Sigmoid colon (tissue), 7 donors: ENCODE results near the gene IL12RB2. TPM values are rescaled to one million over a fixed set of nuclear protein-coding genes. Genes with fewer than 3 reads are reported as not detected.

Experiments used
- DNase-seq: peaks from one replicate; pipeline ENCODE4 v3.0.0-alpha.2; 2019
- H3K27ac ChIP-seq, 4 donors: fragments of 200-600 bp; sonication (generic); one replicate each; pipeline ENCODE4 v1.5.1; 2016 to 2019; ENCODE audit warnings: mild to moderate bottlenecking in 1 of 4
- H3K27me3 ChIP-seq, 3 donors: fragments of 200-600 bp; sonication (generic); one replicate each; pipeline ENCODE4 v1.5.1; 2019; ENCODE audit warnings: mild to moderate bottlenecking in 1 of 3
- H3K36me3 ChIP-seq, 4 donors: fragments of 200-600 bp; sonication (generic); one replicate each; pipeline ENCODE4 v1.5.1; 2016 to 2019
- H3K4me1 ChIP-seq, 4 donors: fragments of 200-600 bp; sonication (generic); one replicate each; pipeline ENCODE4 v1.5.1; 2017 to 2019
- H3K4me3 ChIP-seq, 4 donors: fragments of 200-600 bp; sonication (generic); one replicate each; pipeline ENCODE4 v1.5.1; 2017 to 2019; ENCODE audit warnings: mild to moderate bottlenecking in 2 of 4, moderate library complexity in 1 of 4
- H3K9me3 ChIP-seq, 4 donors: fragments of 200-600 bp in 3 of 4; sonication (generic) in 3 of 4; one replicate each; pipeline versions ENCODE4 v1.5.1 to v1.6.1; 2013 to 2019
- CTCF ChIP-seq, 4 experiments: fragments of 450-650 bp in 3 of 4; fragments of 200-600 bp in 1 of 4; IDR thresholded peaks; one replicate each; pipeline ENCODE4 v1.5.1; 2016 to 2019; ENCODE audit warnings: antibody characterized with exemption in 4 of 4, mild to moderate bottlenecking in 3 of 4, moderate library complexity in 2 of 4
- EP300 ChIP-seq, 4 donors: sonication (generic); formaldehyde crosslinking; IDR thresholded peaks; one replicate each; pipeline ENCODE4 v1.6.1; 2017; ENCODE audit warnings: antibody characterized with exemption in 4 of 4
- POLR2A ChIP-seq, 2 donors: fragments of 450-650 bp; IDR thresholded peaks; one replicate each; pipeline ENCODE4 v1.6.1; 2016; ENCODE audit warnings: antibody characterized with exemption in 2 of 2, mild to moderate bottlenecking in 2 of 2, moderate library complexity in 2 of 2
- POLR2AphosphoS5 ChIP-seq, 4 donors: sonication (generic); formaldehyde crosslinking; IDR thresholded peaks; one replicate each; pipeline ENCODE4 v1.6.1; 2017; ENCODE audit warnings: antibody characterized with exemption in 4 of 4
- WGBS, 2 donors: extraction: QIAGEN DNeasy Blood & Tissue Kit; methylation state at CpG; one replicate each; pipeline ENCODE4 v1.1.7; 2013; 5-methylcytosine and 5-hydroxymethylcytosine counted together
- intact Hi-C: fragments of 100-400 bp; cut with DNase I; formaldehyde crosslinking; loops from one replicate; pipeline ENCODE4 v1.15.1; 2023
- polyA plus RNA-seq, 3 donors: library from polyadenylated mRNA; stranded (reverse); fragments of 200-250 nt; gene quantifications; one replicate each; pipeline ENCODE4 v1.2.3, GENCODE V29; 2013
- total RNA-seq, 4 donors: library from RNA; depleted of rRNA; stranded (reverse); fragments of >200 nt; gene quantifications; one replicate each; pipeline ENCODE4 v1.1.0, GENCODE V29; 2016
- donor health status: healthy with polysubstance abuse.
- donor health status: Bipolar disorder and iron deficiency.
- donor health status: healthy.

IL12RB2 gene
- total and polyA plus RNA-seq, 7 donors = 0.99 to 2.1 (median 1.3) TPM; not detected in 3

- no peak for TF ChIP-seq POLR2A (IDR thresholded peaks at IDR 0.05)
- no peak for TF ChIP-seq EP300 (IDR thresholded peaks at IDR 0.05)
- TF ChIP-seq CTCF (IDR thresholded peaks at IDR 0.05) = no peak
- no peak for TF ChIP-seq POLR2AphosphoS5 (IDR thresholded peaks at IDR 0.05)
- Histone ChIP-seq H3K9me3 (no peaks in the 10 kb centered on the region), H3K27ac (no peak overlapping the region), H3K36me3 (no peaks in the 10 kb centered on the region), H3K27me3 (no peaks in the 10 kb centered on the region), H3K4me3 (no peak overlapping the region), H3K4me1 (peaks cover 0 to 5% (median 2%) of the 10 kb centered on the region in 4 donors)
- 28 to 55% methylated on average over 2 of the region's 2 CpGs for WGBS, 2 donors
- no peak for DNase-seq
- intact Hi-C loops = no loop called here
Observed at GRCh38 chr1:67345556-67345955, 37.9 kb downstream of the IL12RB2 start.

DNA sequence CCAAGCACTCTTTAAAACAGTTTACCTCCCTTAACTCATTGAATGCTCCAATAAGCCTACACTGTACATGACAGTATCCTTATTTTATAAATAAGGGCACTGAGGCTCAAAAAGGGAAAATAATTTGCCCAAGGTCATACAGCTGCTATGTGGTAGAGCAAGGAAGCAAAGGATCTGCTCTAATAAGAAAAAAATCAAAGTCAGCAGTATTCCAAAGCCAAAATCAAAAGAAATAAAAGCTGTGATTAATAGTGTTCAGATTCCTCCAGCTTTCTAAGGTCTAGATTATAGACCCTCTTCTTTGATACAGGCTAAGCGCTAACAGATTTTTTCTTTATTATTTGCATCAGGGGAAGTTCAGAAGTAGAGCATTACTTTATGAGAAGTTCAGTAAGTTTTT, 39.3 kb downstream of the IL12RB2 start:
- WGBS, 2 donors = 96 to 100% methylated on average over 1 of the region's 1 CpG
- H3K36me3 ChIP-seq = no peaks in the 10 kb centered on the region
- H3K4me3 ChIP-seq = no peak overlapping the region
- intact Hi-C loops = loop anchor here (1.0 kb wide), 1 partner anchor 153 kb away; no protein-coding TSS in a partner anchor
- no peaks in the 10 kb centered on the region for H3K9me3 ChIP-seq
- no peaks in the 10 kb centered on the region for H3K27me3 ChIP-seq
- TF ChIP-seq POLR2AphosphoS5 (IDR thresholded peaks at IDR 0.05) (no peak), CTCF (IDR thresholded peaks at IDR 0.05) (no peak), POLR2A (IDR thresholded peaks at IDR 0.05) (no peak), EP300 (IDR thresholded peaks at IDR 0.05) (no peak)
- H3K27ac ChIP-seq = no peak overlapping the region
- H3K4me1 ChIP-seq = no peaks in the 10 kb centered on the region
- DNase-seq = no peak

DNA sequence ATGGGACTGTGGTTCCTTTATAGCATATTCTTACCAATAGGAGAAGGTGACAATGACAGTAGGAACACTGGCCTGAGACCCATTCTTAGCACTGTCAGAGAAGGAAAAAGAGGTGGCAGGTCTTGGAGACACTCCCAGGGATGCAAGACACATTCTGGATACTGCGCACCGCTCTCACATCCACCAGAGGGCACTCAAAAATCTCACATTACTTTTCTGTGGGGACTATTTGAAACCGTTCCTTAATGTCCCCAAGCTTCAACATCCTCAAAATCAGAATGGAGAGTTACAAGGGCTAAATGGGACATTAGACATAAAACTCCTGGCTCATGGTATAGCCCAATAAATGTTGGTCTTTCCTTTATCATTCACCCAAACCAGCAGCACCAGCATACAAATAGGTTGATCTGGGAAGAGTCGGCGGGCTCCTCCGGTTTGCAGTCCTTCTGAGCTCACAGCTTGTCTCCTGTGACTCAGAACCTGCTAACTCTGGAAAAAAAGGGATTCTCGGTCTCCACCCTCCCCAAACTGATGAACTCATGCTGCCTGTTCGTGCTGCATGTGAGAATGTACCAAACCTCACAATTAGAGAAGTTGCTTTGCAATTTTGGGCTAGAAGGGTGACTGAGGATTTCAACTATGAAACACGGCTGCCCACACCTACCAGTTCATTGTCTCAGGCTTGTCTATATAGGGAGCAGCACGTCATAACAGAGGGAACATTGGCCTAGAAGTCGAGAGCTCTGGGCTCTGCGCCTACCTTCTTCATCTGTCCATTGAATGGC, 40.2 kb downstream of the IL12RB2 start:
- intact Hi-C loops = loop anchor here (1.0 kb wide), 1 partner anchor 152 kb away; no protein-coding TSS in a partner anchor
- 65 to 75% methylated on average over 12 of the region's 12 CpGs for WGBS, 2 donors
- no peak for DNase-seq

DNA sequence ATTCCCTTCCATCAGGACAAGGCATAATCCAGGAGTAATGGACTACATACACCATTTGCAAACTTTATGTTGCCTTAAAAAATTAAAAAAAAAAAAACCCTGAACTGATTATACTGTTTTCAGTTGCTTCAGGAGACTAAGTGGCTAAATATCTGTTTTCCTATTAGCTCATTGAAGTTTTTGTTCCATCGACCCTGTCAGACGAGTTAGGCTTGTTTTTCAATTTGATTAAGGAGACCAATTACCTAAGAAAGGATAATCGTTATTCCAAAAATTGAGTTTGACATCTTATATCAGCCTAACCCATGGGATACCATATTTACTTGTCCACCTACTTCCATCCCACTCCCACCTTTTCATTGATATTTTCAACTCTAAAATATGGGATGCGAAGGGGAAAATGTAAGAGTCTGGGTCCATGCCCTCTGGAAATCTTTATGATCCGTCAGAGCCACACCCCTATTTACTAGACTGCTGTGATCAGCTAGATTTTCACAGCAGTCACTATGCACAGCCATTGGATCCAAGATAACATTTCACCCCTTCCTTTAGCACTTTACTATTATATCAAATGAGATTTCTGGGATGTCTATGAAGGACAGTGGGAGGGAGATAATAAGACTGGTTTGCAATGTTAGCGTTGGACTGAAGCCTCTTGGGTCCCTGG, 41.0 kb downstream of the IL12RB2 start:
- H3K27ac ChIP-seq = no peak overlapping the region
- no peaks in the 10 kb centered on the region for H3K36me3 ChIP-seq
- no peaks in the 10 kb centered on the region for H3K27me3 ChIP-seq
- no peak overlapping the region for H3K4me3 ChIP-seq
- no peaks in the 10 kb centered on the region for H3K9me3 ChIP-seq
- intact Hi-C loops = no loop called here
- no peak for DNase-seq
- 41 to 82% methylated on average over 6 of the region's 6 CpGs for WGBS, 2 donors
- TF ChIP-seq EP300 (IDR thresholded peaks at IDR 0.05) (no peak), POLR2AphosphoS5 (IDR thresholded peaks at IDR 0.05) (no peak), CTCF (IDR thresholded peaks at IDR 0.05) (no peak), POLR2A (IDR thresholded peaks at IDR 0.05) (no peak)
- no peaks in the 10 kb centered on the region for H3K4me1 ChIP-seq

More for the DNA sequence above, 40.2 kb downstream of the IL12RB2 start:
- Histone ChIP-seq H3K4me3 (no peak overlapping the region), H3K4me1 (no peaks in the 10 kb centered on the region), H3K9me3 (no peaks in the 10 kb centered on the region), H3K36me3 (no peaks in the 10 kb centered on the region), H3K27ac (no peak overlapping the region), H3K27me3 (no peaks in the 10 kb centered on the region)
- TF ChIP-seq POLR2AphosphoS5 (IDR thresholded peaks at IDR 0.05) (no peak), CTCF (IDR thresholded peaks at IDR 0.05) (peak in 3 of 4 experiments; percentile 30 to 61 (median 53))
